Measurements from ENCODE around the gene THAP10. TPM values are rescaled to one million over a fixed set of nuclear protein-coding genes. Genes with fewer than 3 reads are reported as not detected.

THAP10 gene
- total RNA-seq, 2 experiments from 2014 or later = not detected

GRCh38 chr15:70923311-70924080, 31.3 kb upstream of the THAP10 start:
- POLR2A ChIA-PET = no interaction called here
- H3K4me1 Mint-ChIP-seq (ENCODE audit: low read depth) = no peaks in the 10 kb centered on the region

GRCh38 chr15:70922119-70922518, 29.9 kb upstream of the THAP10 start:
- H3K27me3 ChIP-seq (ENCODE audit: control insufficient read depth in 1 of 2, insufficient read depth in 2 of 2, low read length in 2 of 2) = peaks cover 0 to 4% of the 10 kb centered on the region in 2 experiments
- H3K4me1 ChIP-seq (ENCODE audit: insufficient read depth, low read length) = no peaks in the 10 kb centered on the region
- H3K4me3 ChIP-seq (ENCODE audit: low read length) = no peak overlapping the region
- no peak for DNase-seq
- no peak for TF ChIP-seq CTCF (IDR thresholded peaks at IDR 0.05)
- no peak overlapping the region for H3K27ac Mint-ChIP-seq
- no peak overlapping the region for H3K4me3 Mint-ChIP-seq
- no peaks in the 10 kb centered on the region for H3K36me3 ChIP-seq (ENCODE audit: insufficient read depth, low read length)
- H3K9me3 Mint-ChIP-seq = peaks cover 2% of the 10 kb centered on the region
- no peaks in the 10 kb centered on the region for H3K36me3 Mint-ChIP-seq (ENCODE audit: low read depth)
- ChIA-PET POLR2A (no interaction called here), CTCF (no interaction called here)
- H3K9me3 ChIP-seq (ENCODE audit: control insufficient read depth in 1 of 2, insufficient read depth in 1 of 2, low read length in 2 of 2) = peaks cover 0 to 5% of the 10 kb centered on the region in 2 experiments
- no peak overlapping the region for H3K27ac ChIP-seq (ENCODE audit: low read depth in 1 of 2, low read length in 2 of 2)
- no peak for ATAC-seq (ENCODE audit: poor library complexity)
- intact Hi-C loops (cut with DNase I, micrococcal nuclease) = no loop called here
- H3K27me3 Mint-ChIP-seq = peaks cover 48% of the 10 kb centered on the region
- H3K4me1 Mint-ChIP-seq (ENCODE audit: low read depth) = no peaks in the 10 kb centered on the region

More at GRCh38 chr15:70923311-70924080, 31.3 kb upstream of the THAP10 start:
- no peak for TF ChIP-seq CTCF (IDR thresholded peaks at IDR 0.05)
- ATAC-seq (ENCODE audit: poor library complexity) = no peak
- no peak overlapping the region for H3K4me3 ChIP-seq (ENCODE audit: low read length)
- H3K9me3 ChIP-seq (ENCODE audit: control insufficient read depth in 1 of 2, insufficient read depth in 1 of 2, low read length in 2 of 2) = no peaks in the 10 kb centered on the region
- DNase-seq = no peak
- H3K4me1 ChIP-seq (ENCODE audit: insufficient read depth, low read length) = no peaks in the 10 kb centered on the region
- no peak overlapping the region for H3K27ac ChIP-seq (ENCODE audit: low read depth in 1 of 2, low read length in 2 of 2)
- peaks cover 0 to 4% of the 10 kb centered on the region in 2 experiments for H3K27me3 ChIP-seq (ENCODE audit: control insufficient read depth in 1 of 2, insufficient read depth in 2 of 2, low read length in 2 of 2)
- peaks cover 2% of the 10 kb centered on the region for H3K9me3 Mint-ChIP-seq
- no peak overlapping the region for H3K27ac Mint-ChIP-seq
- CTCF ChIA-PET = no interaction called here
- intact Hi-C loops (cut with DNase I, micrococcal nuclease) = no loop called here
- H3K36me3 Mint-ChIP-seq (ENCODE audit: low read depth) = no peaks in the 10 kb centered on the region
- H3K4me3 Mint-ChIP-seq = no peak overlapping the region
- peaks cover 56% of the 10 kb centered on the region for H3K27me3 Mint-ChIP-seq
- no peaks in the 10 kb centered on the region for H3K36me3 ChIP-seq (ENCODE audit: insufficient read depth, low read length)

GRCh38 chr15:70920981-70921696, 28.9 kb upstream of the THAP10 start:
- H3K27ac ChIP-seq (ENCODE audit: low read depth in 1 of 2, low read length in 2 of 2) = no peak overlapping the region
- peaks cover 0 to 4% of the 10 kb centered on the region in 2 experiments for H3K27me3 ChIP-seq (ENCODE audit: control insufficient read depth in 1 of 2, insufficient read depth in 2 of 2, low read length in 2 of 2)
- no peak for ATAC-seq (ENCODE audit: poor library complexity)
- Mint-ChIP-seq H3K36me3 (ENCODE audit: low read depth) (no peaks in the 10 kb centered on the region), H3K27me3 (peaks cover 41% of the 10 kb centered on the region), H3K9me3 (peaks cover 2% of the 10 kb centered on the region), H3K27ac (no peak overlapping the region), H3K4me1 (ENCODE audit: low read depth) (no peaks in the 10 kb centered on the region), H3K4me3 (no peak overlapping the region)
- no peak for DNase-seq
- no peaks in the 10 kb centered on the region for H3K36me3 ChIP-seq (ENCODE audit: insufficient read depth, low read length)
- TF ChIP-seq CTCF (IDR thresholded peaks at IDR 0.05) = no peak
- peaks cover 0 to 14% of the 10 kb centered on the region in 2 experiments for H3K9me3 ChIP-seq (ENCODE audit: control insufficient read depth in 1 of 2, insufficient read depth in 1 of 2, low read length in 2 of 2)
- H3K4me1 ChIP-seq (ENCODE audit: insufficient read depth, low read length) = no peaks in the 10 kb centered on the region
- intact Hi-C loops (cut with DNase I, micrococcal nuclease) = no loop called here
- H3K4me3 ChIP-seq (ENCODE audit: low read length) = no peak overlapping the region
- ChIA-PET POLR2A (no interaction called here), CTCF (no interaction called here)
